ENCODE data around the gene LDAF1.

- TF ChIP-seq POLR2AphosphoS5 (IDR thresholded peaks at IDR 0.05; ENCODE audit: low read depth, low read length), result no peak
- TF ChIP-seq YY1 (IDR thresholded peaks at IDR 0.05; ENCODE audit: low read depth, low read length), result no peak
- no peak for TF ChIP-seq MAX (IDR thresholded peaks at IDR 0.05)
- TF ChIP-seq NRF1 (IDR thresholded peaks at IDR 0.05; ENCODE audit: low read depth, low read length), result no peak
- no peak for TF ChIP-seq CTCF (IDR thresholded peaks at IDR 0.05; ENCODE audit: control extremely low read depth in 1 of 3, insufficient read depth in 1 of 3, low read depth in 1 of 3, low read length in 3 of 3)
- TF ChIP-seq RFX5 (IDR thresholded peaks at IDR 0.05; ENCODE audit: borderline replicate concordance, low read depth, low read length), result no peak
- no peak for TF ChIP-seq MAFK (IDR thresholded peaks at IDR 0.05; ENCODE audit: low read depth, low read length)
- no peak for TF ChIP-seq GTF2F1 (IDR thresholded peaks at IDR 0.05; ENCODE audit: borderline replicate concordance, low read depth, low read length)
- no peak for TF ChIP-seq POLR2A (IDR thresholded peaks at IDR 0.05; ENCODE audit: control extremely low read depth in 1 of 2, low read depth in 2 of 2, low read length in 2 of 2)
These were observed 26.4 kb downstream of the LDAF1 start for GRCh38 chr16:21184834-21185233.

All from H1 (cell line).